Measurements from ENCODE around the gene XPR1.
"Not testable (repeated sequence)": the region's sequence is repeated elsewhere in the genome, so short reads cannot be mapped to it uniquely, and the experiment has no call there.

XPR1 gene

DNA sequence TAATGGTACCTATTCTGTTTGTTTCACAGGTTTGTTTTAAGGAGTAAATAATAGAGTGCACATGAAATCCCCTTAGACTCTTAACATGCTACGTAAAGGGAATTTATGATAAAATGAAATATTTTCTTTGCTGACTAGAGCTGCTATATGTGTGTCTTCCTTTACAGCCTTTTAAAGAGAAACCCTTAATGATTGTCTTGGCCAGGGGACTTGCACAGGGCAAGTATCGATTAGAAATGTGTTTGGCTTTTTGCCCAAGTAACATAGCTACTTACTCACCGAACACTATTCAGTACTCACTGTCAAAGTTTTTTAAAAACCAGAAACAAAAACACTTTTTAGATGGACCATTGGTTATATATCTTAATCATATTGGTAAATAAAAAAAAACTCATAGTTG lies 209.6 kb downstream of the XPR1 start:
- DNase-seq (ENCODE audit: low spot score): no peak

- no peak for DNase-seq (ENCODE audit: low spot score)
These were observed 210.2 kb downstream of the XPR1 start for GRCh38 chr1:180842052-180842451.

GRCh38 chr1:180842491-180843275 lies 210.9 kb downstream of the XPR1 start:
- DNase-seq (ENCODE audit: low spot score): no peak

GRCh38 chr1:180845352-180845751 lies 213.5 kb downstream of the XPR1 start:
- DNase-seq (ENCODE audit: low spot score): no peak

GRCh38 chr1:180848191-180848590 lies 216.4 kb downstream of the XPR1 start:
- no peak for DNase-seq (ENCODE audit: low spot score)

- DNase-seq (ENCODE audit: low spot score): no peak
These were observed 217.4 kb downstream of the XPR1 start for GRCh38 chr1:180849031-180849775.

GRCh38 chr1:180851995-180852887 lies 220.4 kb downstream of the XPR1 start:
- no peak for DNase-seq (ENCODE audit: low spot score)

- DNase-seq (ENCODE audit: low spot score): no peak
These were observed 222.2 kb downstream of the XPR1 start for GRCh38 chr1:180854001-180854400.

GRCh38 chr1:180854456-180854855 lies 222.6 kb downstream of the XPR1 start:
- no peak for DNase-seq (ENCODE audit: low spot score)

DNA sequence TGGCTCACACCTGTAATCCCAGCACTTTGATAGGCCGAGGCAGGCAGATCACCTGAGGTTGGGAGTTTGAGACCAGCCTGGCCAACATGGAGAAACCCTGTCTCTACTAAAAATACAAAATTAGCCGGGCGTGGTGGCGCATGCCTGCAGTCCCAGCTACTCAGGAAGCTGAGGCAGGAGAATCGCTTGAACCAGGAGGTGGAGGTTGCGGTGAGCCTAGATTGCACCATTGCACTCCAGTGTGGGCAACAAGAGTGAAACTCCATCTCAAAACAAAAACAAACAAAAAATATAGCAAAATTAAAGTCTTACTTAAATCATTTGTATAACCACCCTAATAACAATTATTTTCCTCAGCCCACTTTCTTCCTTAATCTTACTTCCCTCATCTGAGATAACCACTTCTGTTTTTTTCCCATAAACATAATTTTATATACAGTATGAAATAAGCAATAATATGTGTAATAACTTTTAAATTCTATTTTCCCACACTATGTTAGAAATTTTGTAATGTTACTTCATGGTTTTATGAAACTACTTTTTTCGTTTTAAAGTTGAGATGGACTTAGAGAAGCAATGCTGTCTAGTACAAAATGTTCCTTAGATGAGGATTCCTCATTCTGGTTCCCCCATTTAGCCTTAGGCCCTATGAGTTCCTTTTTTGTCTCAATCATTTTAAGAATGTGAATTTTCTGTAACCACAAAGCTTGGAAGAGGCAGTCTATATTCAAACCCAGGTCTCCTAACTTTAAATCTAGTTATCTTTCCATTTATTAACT lies 226.3 kb downstream of the XPR1 start:
- not testable (repeated sequence) for DNase-seq (ENCODE audit: low spot score)

- no peak for DNase-seq (ENCODE audit: low spot score)
These were observed 227.5 kb downstream of the XPR1 start for GRCh38 chr1:180859306-180859705.

GRCh38 chr1:180860535-180860934 lies 228.7 kb downstream of the XPR1 start:
- no peak for DNase-seq (ENCODE audit: low spot score)

- DNase-seq (ENCODE audit: low spot score): no peak
These were observed 230.5 kb downstream of the XPR1 start for GRCh38 chr1:180862305-180862704.

GRCh38 chr1:180863158-180863775 lies 231.4 kb downstream of the XPR1 start:
- DNase-seq (ENCODE audit: low spot score): peak; percentile 23

DNA sequence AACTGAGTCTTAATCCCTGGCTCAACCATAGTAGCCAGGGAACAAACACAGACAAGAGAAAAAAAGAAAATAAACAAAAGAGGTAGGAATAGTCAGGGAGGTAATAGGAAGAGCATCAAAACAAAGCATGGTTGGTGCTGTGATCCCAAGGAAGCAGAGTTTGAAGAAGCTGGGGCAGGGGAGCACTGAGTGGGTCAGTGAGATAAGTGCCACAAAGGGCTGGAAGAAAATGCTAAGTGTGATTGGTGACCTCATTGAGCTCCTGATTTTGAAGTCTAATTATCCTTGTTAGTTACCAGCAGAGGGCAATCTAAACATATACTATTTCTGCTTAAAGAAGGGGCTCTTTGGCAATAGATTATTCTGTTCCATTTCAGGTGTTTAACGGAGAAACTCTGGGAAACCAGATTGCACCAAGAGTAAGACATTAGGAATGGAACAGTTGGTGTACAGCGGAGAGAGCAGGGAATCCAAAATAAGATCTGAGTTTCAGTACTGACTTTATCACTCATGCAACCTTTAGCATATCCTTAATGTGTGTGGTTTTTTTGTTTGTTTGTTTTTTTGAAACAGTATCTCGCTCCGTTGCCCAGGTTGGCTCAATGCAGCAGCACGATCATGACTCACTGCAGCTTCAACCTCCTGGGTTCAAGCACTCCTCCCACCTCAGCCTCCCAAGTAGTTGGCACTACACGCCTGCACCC lies 250.1 kb downstream of the XPR1 start:
- DNase-seq (ENCODE audit: low spot score): no peak

GRCh38 chr1:180884588-180885300 lies 252.9 kb downstream of the XPR1 start:
- DNase-seq (ENCODE audit: low spot score): no peak

DNA sequence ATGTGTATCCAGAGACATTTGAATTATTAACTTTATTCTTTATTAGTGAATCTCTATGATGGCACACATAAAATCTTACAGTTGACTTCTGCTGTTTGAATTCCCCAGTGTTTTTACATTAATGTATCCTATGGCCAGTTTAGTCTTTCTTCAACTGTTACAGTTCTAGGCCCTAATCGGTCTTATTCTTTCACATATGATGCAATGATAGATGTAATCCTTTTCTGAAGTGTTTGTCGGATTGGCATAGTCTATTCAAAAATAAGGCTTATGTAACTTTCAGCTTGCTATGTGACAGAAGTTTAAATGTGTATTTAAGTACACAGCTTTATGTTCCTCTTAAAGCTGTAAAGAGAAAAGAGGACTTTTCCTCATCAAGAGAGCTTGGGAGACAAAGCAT lies 254.5 kb downstream of the XPR1 start:
- no peak for DNase-seq (ENCODE audit: low spot score)

DNA sequence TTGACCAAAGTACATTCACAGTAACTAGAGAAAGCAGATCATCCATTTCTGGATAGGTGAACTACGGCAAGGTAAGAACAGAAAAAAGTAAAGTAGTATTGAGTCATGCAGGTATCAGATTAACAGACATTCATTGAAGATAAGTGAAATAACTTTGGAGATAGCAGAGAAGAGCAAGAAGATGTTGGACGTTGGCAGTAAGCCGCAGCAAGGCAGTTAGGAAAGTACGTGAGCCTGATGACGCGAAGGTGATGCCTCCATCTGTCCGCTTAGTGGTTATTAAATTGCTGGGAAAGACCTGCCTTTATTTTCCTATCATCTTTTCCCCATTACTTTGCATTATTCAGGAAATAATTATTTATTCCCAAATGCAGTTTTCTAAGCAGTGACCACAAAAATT lies 256.0 kb downstream of the XPR1 start:
- no peak for DNase-seq (ENCODE audit: low spot score)

GRCh38 chr1:180888870-180889269 lies 257.0 kb downstream of the XPR1 start:
- no peak for DNase-seq (ENCODE audit: low spot score)

- DNase-seq (ENCODE audit: low spot score): no peak
These were observed 257.5 kb downstream of the XPR1 start for GRCh38 chr1:180889325-180889724.

Measured in CD4-positive, alpha-beta T cell treated with Interleukin-6 at 100 ng/mL for 8 hours (primary cell).